Lung (tissue), 12 donors: Measurements from ENCODE around the gene KLK12. TPM values are rescaled to one million over a fixed set of nuclear protein-coding genes. Genes with fewer than 3 reads are reported as not detected.

Experiments
- ATAC-seq: fragments of 200-7000 bp; cut with Tn5 transposase; one replicate; pipeline ENCODE4 v1.9.1; 2020; ENCODE audit warnings: moderate number of reproducible peaks; ENCODE audit not compliant: insufficient read depth, low FRiP score
- DNase-seq, 3 donors: peaks; one replicate each; pipeline ENCODE4 v3.0.0-alpha.2; 2013 to 2017
- H3K27ac ChIP-seq, 2 donors: one replicate each; pipeline ENCODE4 v1.5.1; 2013; ENCODE audit warnings: mild to moderate bottlenecking in 2 of 2, moderate library complexity in 2 of 2, control low read depth in 1 of 2, inconsistent platforms in 1 of 2, low read depth in 1 of 2, low read length in 1 of 2
- H3K27me3 ChIP-seq, 3 donors: one replicate each; pipeline ENCODE4 v1.5.1; 2013; ENCODE audit warnings: low read length in 2 of 3; ENCODE audit not compliant: control insufficient read depth in 3 of 3, insufficient read depth in 3 of 3
- H3K36me3 ChIP-seq, 4 donors: one replicate each; pipeline ENCODE4 v1.5.1; 2013; ENCODE audit warnings: low read length in 4 of 4, mild to moderate bottlenecking in 1 of 4, moderate library complexity in 1 of 4; ENCODE audit not compliant: control insufficient read depth in 4 of 4, insufficient read depth in 4 of 4
- H3K4me1 ChIP-seq, 5 donors: one replicate each; pipeline ENCODE4 v1.5.1; 2013; ENCODE audit warnings: low read length in 5 of 5, mild to moderate bottlenecking in 2 of 5, moderate library complexity in 1 of 5; ENCODE audit not compliant: control insufficient read depth in 5 of 5, insufficient read depth in 5 of 5
- H3K4me3 ChIP-seq: one replicate; pipeline ENCODE4 v1.5.1; 2013; ENCODE audit warnings: mild to moderate bottlenecking, control low read depth, moderate library complexity
- H3K9ac ChIP-seq, 2 donors: one replicate each; pipeline ENCODE4 v1.5.1; 2013; ENCODE audit warnings: low read length in 2 of 2, control low read depth in 1 of 2; ENCODE audit not compliant: insufficient read depth in 1 of 2
- H3K9me3 ChIP-seq, 4 donors: one replicate each; pipeline ENCODE4 v1.5.1; 2013; ENCODE audit warnings: low read length in 3 of 4, mild to moderate bottlenecking in 1 of 4, moderate library complexity in 1 of 4; ENCODE audit not compliant: control insufficient read depth in 4 of 4, insufficient read depth in 3 of 4
- WGBS, 2 donors: extraction: QIAGEN DNeasy Blood & Tissue Kit; methylation state at CpG; one replicate each; pipeline ENCODE4 v1.1.7; 2013; 5-methylcytosine and 5-hydroxymethylcytosine counted together
- polyA plus RNA-seq, 2 donors: library from polyadenylated mRNA; stranded (reverse); fragments of 200-250 nt; gene quantifications; one replicate each; pipeline ENCODE4 v1.2.1, GENCODE V29; 2013
- total RNA-seq, 2 donors: library from RNA; depleted of rRNA in 1 of 2; stranded (reverse); fragments of >200 nt in 1 of 2; gene quantifications; one replicate each; pipeline ENCODE4 v1.2.1, GENCODE V29; 2014 to 2021
- TF ChIP-seq, protein P1 (sequence below): IDR thresholded peaks from 2 replicates; pipeline ENCODE4 v1.5.1; 2012; ENCODE audit warnings: mild to moderate bottlenecking; ENCODE audit errors: control extremely low read depth, extremely low read depth
- donor health status: control.
- donor health status: control.
- donor health status: Bipolar disorder and iron deficiency.
- donor health status: healthy.
- donor health status: DM: yes; HTN: yes; CAD: no.

Gene KLK12
- total and polyA plus RNA-seq, 4 donors = 1.9 to 14.4 (median 8.4) TPM

DNA sequence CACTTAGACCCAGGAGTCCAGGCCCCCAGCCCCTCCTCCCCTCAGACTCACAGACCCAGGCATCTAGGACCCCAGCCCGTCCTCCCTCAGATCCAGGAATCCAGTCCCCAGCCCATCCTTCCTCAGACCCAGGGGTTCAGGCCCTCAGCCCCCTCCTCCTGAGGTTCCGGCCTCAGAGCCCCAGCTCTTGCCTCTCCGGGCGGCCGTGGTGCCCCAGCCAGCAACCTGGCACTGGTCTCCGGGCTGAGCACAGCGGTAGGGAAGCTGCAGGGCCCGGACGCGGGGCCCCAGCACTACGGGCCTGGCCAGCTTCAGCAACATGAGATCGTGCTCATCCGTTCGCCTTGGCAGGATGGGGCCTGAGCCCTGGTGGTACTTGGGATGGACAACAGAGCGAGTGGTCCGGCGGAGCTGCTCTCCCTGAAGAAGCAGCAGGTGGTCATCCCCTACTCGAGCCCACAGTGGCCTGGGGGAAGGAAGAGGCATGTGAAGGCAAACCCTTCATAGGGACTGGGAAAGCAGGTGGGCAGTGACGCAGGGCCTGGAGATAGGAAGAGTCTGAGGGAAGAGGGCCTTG lies 19.0 kb downstream of the KLK12 start:
- peaks cover 0 to 10% (median 0%) of the 10 kb centered on the region in 5 donors for H3K4me1 ChIP-seq
- H3K4me3 ChIP-seq = no peak overlapping the region
- H3K27ac ChIP-seq = no peak overlapping the region
- DNase-seq = no peak
- ATAC-seq = no peak
- peaks cover 2 to 53% (median 32%) of the 10 kb centered on the region in 3 donors for H3K27me3 ChIP-seq
- no peaks in the 10 kb centered on the region for H3K36me3 ChIP-seq
- H3K9me3 ChIP-seq = peaks cover 0 to 3% (median 0%) of the 10 kb centered on the region in 4 donors
- TF ChIP-seq, protein P1, sequence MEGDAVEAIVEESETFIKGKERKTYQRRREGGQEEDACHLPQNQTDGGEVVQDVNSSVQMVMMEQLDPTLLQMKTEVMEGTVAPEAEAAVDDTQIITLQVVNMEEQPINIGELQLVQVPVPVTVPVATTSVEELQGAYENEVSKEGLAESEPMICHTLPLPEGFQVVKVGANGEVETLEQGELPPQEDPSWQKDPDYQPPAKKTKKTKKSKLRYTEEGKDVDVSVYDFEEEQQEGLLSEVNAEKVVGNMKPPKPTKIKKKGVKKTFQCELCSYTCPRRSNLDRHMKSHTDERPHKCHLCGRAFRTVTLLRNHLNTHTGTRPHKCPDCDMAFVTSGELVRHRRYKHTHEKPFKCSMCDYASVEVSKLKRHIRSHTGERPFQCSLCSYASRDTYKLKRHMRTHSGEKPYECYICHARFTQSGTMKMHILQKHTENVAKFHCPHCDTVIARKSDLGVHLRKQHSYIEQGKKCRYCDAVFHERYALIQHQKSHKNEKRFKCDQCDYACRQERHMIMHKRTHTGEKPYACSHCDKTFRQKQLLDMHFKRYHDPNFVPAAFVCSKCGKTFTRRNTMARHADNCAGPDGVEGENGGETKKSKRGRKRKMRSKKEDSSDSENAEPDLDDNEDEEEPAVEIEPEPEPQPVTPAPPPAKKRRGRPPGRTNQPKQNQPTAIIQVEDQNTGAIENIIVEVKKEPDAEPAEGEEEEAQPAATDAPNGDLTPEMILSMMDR = no peak
- 87% methylated on average over 18 to 19 of the region's 19 CpGs for WGBS, 2 donors
- H3K9ac ChIP-seq = no peak overlapping the region

DNA sequence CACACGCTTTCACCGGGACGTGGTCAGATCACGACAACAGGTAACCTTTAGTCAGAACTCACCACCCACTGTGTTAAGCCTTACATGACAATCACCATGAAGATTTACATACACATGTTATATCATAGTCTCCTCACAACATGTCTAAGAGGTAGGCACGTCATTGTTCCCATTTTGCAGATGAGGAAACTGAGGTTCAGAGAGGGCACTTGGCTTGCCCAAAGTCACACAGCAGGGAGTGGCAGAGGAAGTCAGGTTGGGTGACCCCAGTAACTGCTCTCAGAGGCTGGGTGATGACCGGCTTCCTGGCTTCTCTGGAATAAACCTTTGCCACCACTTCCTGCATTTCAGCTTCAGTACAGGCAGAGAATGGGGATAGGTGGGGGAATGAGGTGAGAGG lies 20.6 kb downstream of the KLK12 start:
- peaks cover 2 to 41% (median 26%) of the 10 kb centered on the region in 3 donors for H3K27me3 ChIP-seq
- no peak overlapping the region for H3K9ac ChIP-seq
- H3K36me3 ChIP-seq = no peaks in the 10 kb centered on the region
- no peak overlapping the region for H3K4me3 ChIP-seq
- H3K9me3 ChIP-seq = peaks cover 0 to 3% (median 0%) of the 10 kb centered on the region in 4 donors
- WGBS, 2 donors = 84 to 88% methylated on average over 6 of the region's 6 CpGs
- DNase-seq = no peak
- no peak overlapping the region for H3K27ac ChIP-seq
- peaks cover 0 to 8% (median 0%) of the 10 kb centered on the region in 5 donors for H3K4me1 ChIP-seq
- ATAC-seq = no peak
- TF ChIP-seq, protein P1 = no peak

DNA sequence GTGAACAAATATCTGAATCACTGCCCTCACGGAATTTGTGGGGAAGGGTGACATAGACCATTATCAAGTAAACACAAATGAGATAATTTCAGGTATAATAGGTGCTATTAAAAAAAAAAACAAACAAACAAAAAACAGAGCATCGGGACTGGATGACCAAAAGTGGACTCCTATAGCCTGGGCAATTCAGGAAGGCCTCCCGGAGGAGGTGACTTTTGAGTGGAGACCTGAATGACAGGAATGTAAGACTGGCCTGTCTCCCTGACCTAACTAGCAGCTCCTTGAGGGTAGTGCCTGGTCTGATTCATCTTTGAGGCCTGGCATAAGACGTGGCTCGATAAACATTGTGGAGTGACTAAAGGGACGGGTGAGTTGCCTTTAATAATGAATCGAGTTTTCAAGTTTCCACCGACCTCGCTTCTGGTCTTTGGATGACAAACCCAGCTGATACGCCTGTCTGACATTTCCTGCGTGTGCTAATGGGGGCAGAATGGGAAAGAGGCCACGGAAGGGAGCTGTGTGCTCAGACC lies 22.1 kb downstream of the KLK12 start:
- WGBS, 2 donors = 65 to 75% methylated on average over 12 of the region's 12 CpGs
- Histone ChIP-seq H3K36me3 (no peaks in the 10 kb centered on the region), H3K27me3 (peaks cover 5 to 32% (median 21%) of the 10 kb centered on the region in 3 donors), H3K4me1 (peaks cover 0 to 8% (median 0%) of the 10 kb centered on the region in 5 donors), H3K9me3 (peaks cover 0 to 6% (median 0%) of the 10 kb centered on the region in 4 donors), H3K27ac (no peak overlapping the region), H3K9ac (no peak overlapping the region), H3K4me3 (no peak overlapping the region)
- TF ChIP-seq, protein P1 = no peak
- DNase-seq (no peak), ATAC-seq (no peak)
